DOHH2 (cell line): ENCODE data around the gene MGST1.

Experiments used
- H3F3A ChIP-seq: fragments of 200-600 bp; sonication (generic), shearing (Covaris generic); 2 replicates; pipeline ENCODE4 v1.6.0; 2016; ENCODE audit warnings: antibody characterized with exemption, mild to moderate bottlenecking; ENCODE audit not compliant: control insufficient read depth, insufficient read depth
- H3K27ac ChIP-seq: fragments of 200-600 bp; sonication (generic); 2 replicates; pipeline ENCODE4 v1.5.1; 2014; ENCODE audit warnings: low read depth, mild to moderate bottlenecking, low read length, moderate library complexity
- H3K27me3 ChIP-seq: fragments of 200-600 bp; sonication (generic); 2 replicates; pipeline ENCODE4 v1.6.1; 2014; ENCODE audit warnings: mild to moderate bottlenecking, low read length, mixed read lengths; ENCODE audit not compliant: control insufficient read depth
- H3K36me3 ChIP-seq: fragments of 200-600 bp; sonication (generic); 2 replicates; pipeline ENCODE4 v1.6.1; 2014; ENCODE audit warnings: mild to moderate bottlenecking, low read length, moderate library complexity, mixed read lengths; ENCODE audit not compliant: control insufficient read depth
- H3K4me1 ChIP-seq: fragments of 200-600 bp; sonication (generic); 2 replicates; pipeline ENCODE4 v1.6.1; 2014; ENCODE audit warnings: mild to moderate bottlenecking, low read length, mixed read lengths; ENCODE audit not compliant: control insufficient read depth
- H3K4me2 ChIP-seq: fragments of 200-600 bp; sonication (generic); 2 replicates; pipeline ENCODE4 v1.6.0; 2014; ENCODE audit warnings: mild to moderate bottlenecking, low read length, moderate library complexity
- H3K4me3 ChIP-seq: fragments of 200-600 bp; sonication (generic); 2 replicates; pipeline ENCODE4 v1.5.1; 2014; ENCODE audit warnings: mild to moderate bottlenecking, low read length, mixed read lengths
- H3K79me2 ChIP-seq: fragments of 200-600 bp; sonication (generic); 2 replicates; pipeline ENCODE4 v1.6.1; 2014; ENCODE audit warnings: mild to moderate bottlenecking, low read length, mixed read lengths; ENCODE audit not compliant: control insufficient read depth
- H3K9me2 ChIP-seq: fragments of 200-600 bp; sonication (generic); replicated peaks from 2 replicates; pipeline ENCODE4 v1.6.1; 2014; ENCODE audit warnings: mild to moderate bottlenecking, low read length, mixed read lengths; ENCODE audit not compliant: control insufficient read depth
- H3K9me3 ChIP-seq: fragments of 200-600 bp; sonication (generic); 2 replicates; pipeline ENCODE4 v1.6.1; 2014; ENCODE audit warnings: antibody characterized with exemption, low read length, mixed read lengths; ENCODE audit not compliant: control insufficient read depth, insufficient read depth
- H4K20me1 ChIP-seq: fragments of 200-600 bp; sonication (generic); 2 replicates; pipeline ENCODE4 v1.6.0; 2014; ENCODE audit warnings: low read depth, mild to moderate bottlenecking, antibody characterized with exemption, low read length, moderate library complexity; ENCODE audit not compliant: control insufficient read depth, insufficient read depth
- EZH2phosphoT487 ChIP-seq: fragments of 200-600 bp; sonication (generic); IDR thresholded peaks from 2 replicates; pipeline ENCODE4 v1.6.1; 2017; ENCODE audit warnings: borderline replicate concordance, mild to moderate bottlenecking, antibody characterized with exemption, low read length, moderate library complexity, mixed read lengths
- TF ChIP-seq, protein P1 (sequence below): fragments of 200-600 bp; sonication (generic); IDR thresholded peaks from one replicate; pipeline ENCODE4 v1.5.1; 2014; ENCODE audit warnings: antibody characterized with exemption, mild to moderate bottlenecking, low read depth, low read length; ENCODE audit not compliant: poor library complexity, severe bottlenecking

MGST1 gene

DNA sequence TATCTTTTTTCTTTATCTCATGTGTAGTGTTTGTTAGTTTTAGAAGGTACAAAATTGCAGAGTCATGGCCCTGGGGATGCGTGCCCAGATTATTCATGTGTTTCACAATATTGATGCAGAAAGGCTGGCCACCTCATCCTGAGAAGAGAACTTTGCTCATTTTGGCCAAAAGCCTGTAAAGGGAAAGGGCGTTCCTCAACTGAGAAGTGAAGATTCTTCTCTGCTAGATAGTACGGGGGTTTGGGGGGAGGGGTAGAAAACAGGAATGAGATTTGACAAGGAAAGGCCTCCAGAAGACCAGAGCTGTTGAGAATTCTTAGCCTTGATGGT is 1.7 kb downstream of the MGST1 start:
- Histone ChIP-seq H3K27ac (no peak overlapping the region), H4K20me1 (no peaks in the 10 kb centered on the region), H3K36me3 (no peaks in the 10 kb centered on the region), H3K4me1 (no peaks in the 10 kb centered on the region), H3K79me2 (no peaks in the 10 kb centered on the region), H3K27me3 (no peaks in the 10 kb centered on the region), H3K9me2 (no peaks in the 10 kb centered on the region), H3F3A (no peaks in the 10 kb centered on the region), H3K9me3 (no peaks in the 10 kb centered on the region), H3K4me2 (no peak overlapping the region), H3K4me3 (no peak overlapping the region)
- TF ChIP-seq EZH2phosphoT487 = no peak

DNA sequence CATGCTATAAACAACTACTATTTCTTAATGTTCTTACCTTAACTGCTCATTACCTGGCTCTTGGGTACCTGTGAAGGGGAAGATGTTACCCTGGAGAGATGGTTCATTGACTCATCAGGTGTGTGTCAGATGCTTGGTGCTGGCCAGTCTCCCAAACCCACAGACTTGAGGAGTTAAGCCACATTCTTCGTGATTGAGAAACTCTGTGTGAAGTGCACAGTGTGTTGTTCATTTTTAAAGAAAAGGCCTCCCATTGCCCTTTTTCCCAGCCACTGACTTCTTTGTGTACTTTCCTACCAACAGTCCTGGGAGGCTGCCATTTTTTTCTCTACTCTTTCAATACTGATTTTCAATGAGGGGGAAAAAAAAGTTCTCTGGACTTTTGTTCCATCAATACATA is 3.2 kb downstream of the MGST1 start:
- Histone ChIP-seq H3K4me3 (no peak overlapping the region), H3K27me3 (no peaks in the 10 kb centered on the region), H3K36me3 (no peaks in the 10 kb centered on the region), H3K4me1 (no peaks in the 10 kb centered on the region), H3K79me2 (no peaks in the 10 kb centered on the region), H4K20me1 (no peaks in the 10 kb centered on the region), H3K27ac (no peak overlapping the region), H3F3A (no peaks in the 10 kb centered on the region), H3K4me2 (no peak overlapping the region), H3K9me2 (no peaks in the 10 kb centered on the region), H3K9me3 (no peaks in the 10 kb centered on the region)
- TF ChIP-seq, protein P1, sequence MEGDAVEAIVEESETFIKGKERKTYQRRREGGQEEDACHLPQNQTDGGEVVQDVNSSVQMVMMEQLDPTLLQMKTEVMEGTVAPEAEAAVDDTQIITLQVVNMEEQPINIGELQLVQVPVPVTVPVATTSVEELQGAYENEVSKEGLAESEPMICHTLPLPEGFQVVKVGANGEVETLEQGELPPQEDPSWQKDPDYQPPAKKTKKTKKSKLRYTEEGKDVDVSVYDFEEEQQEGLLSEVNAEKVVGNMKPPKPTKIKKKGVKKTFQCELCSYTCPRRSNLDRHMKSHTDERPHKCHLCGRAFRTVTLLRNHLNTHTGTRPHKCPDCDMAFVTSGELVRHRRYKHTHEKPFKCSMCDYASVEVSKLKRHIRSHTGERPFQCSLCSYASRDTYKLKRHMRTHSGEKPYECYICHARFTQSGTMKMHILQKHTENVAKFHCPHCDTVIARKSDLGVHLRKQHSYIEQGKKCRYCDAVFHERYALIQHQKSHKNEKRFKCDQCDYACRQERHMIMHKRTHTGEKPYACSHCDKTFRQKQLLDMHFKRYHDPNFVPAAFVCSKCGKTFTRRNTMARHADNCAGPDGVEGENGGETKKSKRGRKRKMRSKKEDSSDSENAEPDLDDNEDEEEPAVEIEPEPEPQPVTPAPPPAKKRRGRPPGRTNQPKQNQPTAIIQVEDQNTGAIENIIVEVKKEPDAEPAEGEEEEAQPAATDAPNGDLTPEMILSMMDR = no peak
- no peak for TF ChIP-seq EZH2phosphoT487

DNA sequence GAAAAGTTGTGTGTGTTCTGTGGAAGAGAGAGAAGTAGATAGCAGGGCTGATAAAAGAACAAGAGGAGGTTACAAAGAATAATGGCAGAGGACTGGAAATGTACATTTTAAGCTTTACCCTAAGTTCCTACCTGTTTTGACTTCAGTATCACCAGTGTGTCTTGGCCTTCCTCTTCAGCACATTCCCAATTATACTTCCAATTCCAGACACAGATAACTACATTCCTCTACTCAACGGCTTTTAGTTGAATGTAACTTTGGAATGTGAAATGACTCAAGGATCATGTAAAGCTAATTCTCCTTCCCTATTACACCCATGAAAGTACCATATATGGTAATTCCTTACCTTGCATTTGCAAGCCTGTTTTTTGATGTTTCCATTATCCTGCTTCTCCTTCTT is 5.0 kb downstream of the MGST1 start:
- H3K9me3 ChIP-seq = no peaks in the 10 kb centered on the region
- TF ChIP-seq EZH2phosphoT487 = no peak
- TF ChIP-seq, protein P1 = no peak

DNA sequence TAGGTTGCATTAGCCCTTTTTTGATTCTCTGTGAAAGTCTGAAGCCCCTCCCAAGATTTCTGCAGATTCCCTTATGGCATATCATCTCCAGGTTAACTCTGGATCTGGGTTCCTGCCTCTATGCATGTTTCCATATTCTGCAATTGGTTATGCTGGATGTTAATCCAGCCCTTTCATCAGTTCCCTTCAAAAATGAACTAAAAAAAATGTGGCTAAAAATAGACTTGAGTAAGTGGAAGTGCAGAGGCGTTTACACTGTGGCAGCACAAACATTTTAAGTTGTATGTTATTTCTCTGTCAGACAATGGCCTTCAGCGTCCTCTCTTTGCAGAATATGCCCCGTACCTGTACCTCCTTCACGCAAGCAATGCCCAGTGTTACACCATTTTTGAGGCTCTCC is 11.4 kb downstream of the MGST1 start:
- H3K27ac ChIP-seq = no peak overlapping the region
- H3K4me3 ChIP-seq = no peak overlapping the region
- H3F3A ChIP-seq = no peaks in the 10 kb centered on the region
- H3K9me2 ChIP-seq = no peaks in the 10 kb centered on the region
- H3K4me1 ChIP-seq = peaks cover 11% of the 10 kb centered on the region
- no peaks in the 10 kb centered on the region for H3K36me3 ChIP-seq
- no peak for TF ChIP-seq EZH2phosphoT487
- TF ChIP-seq, protein P1 = no peak
- H3K4me2 ChIP-seq = no peak overlapping the region
- no peaks in the 10 kb centered on the region for H3K79me2 ChIP-seq
- no peaks in the 10 kb centered on the region for H3K27me3 ChIP-seq
- H3K9me3 ChIP-seq = no peaks in the 10 kb centered on the region
- H4K20me1 ChIP-seq = no peaks in the 10 kb centered on the region

More for the DNA sequence above, 5.0 kb downstream of the MGST1 start:
- no peak overlapping the region for H3K27ac ChIP-seq
- H3F3A ChIP-seq = no peaks in the 10 kb centered on the region
- no peak overlapping the region for H3K4me2 ChIP-seq
- no peaks in the 10 kb centered on the region for H3K4me1 ChIP-seq
- no peak overlapping the region for H3K4me3 ChIP-seq
- H4K20me1 ChIP-seq = no peaks in the 10 kb centered on the region
- H3K9me2 ChIP-seq = no peaks in the 10 kb centered on the region
- no peaks in the 10 kb centered on the region for H3K27me3 ChIP-seq
- H3K36me3 ChIP-seq = no peaks in the 10 kb centered on the region
- no peaks in the 10 kb centered on the region for H3K79me2 ChIP-seq
